Trophoblast cell (in vitro differentiated cells and primary cell): ENCODE data around the gene RIPOR3.

Experiments
- DNase-seq, 2 donors: peaks; one replicate each; pipeline ENCODE4 v3.0.0-alpha.2; 2016
- H2AFZ ChIP-seq: 2 replicates; pipeline ENCODE4 v1.6.1; 2013; ENCODE audit warnings: low read length, moderate library complexity, mild to moderate bottlenecking; ENCODE audit not compliant: insufficient read depth, poor library complexity
- H2AK5ac ChIP-seq: 2 replicates; pipeline ENCODE4 v1.6.1; 2013; ENCODE audit warnings: mild to moderate bottlenecking, low read length
- H2BK120ac ChIP-seq: 2 replicates; pipeline ENCODE4 v1.6.1; 2013; ENCODE audit warnings: low read length, mild to moderate bottlenecking, moderate library complexity; ENCODE audit not compliant: insufficient read depth, poor library complexity
- H2BK12ac ChIP-seq: 2 replicates; pipeline ENCODE4 v1.6.1; 2013; ENCODE audit warnings: mild to moderate bottlenecking, low read length, moderate library complexity
- H2BK5ac ChIP-seq: 2 replicates; pipeline ENCODE4 v1.6.1; 2013; ENCODE audit warnings: low read length, low read depth, moderate library complexity, mild to moderate bottlenecking; ENCODE audit not compliant: poor library complexity
- H3K14ac ChIP-seq: 2 replicates; pipeline ENCODE4 v1.6.1; 2013; ENCODE audit warnings: mild to moderate bottlenecking, low read length
- H3K18ac ChIP-seq: 2 replicates; pipeline ENCODE4 v1.6.1; 2013; ENCODE audit warnings: mild to moderate bottlenecking, low read length
- H3K23ac ChIP-seq: 2 replicates; pipeline ENCODE4 v1.6.1; 2013; ENCODE audit warnings: low read length
- H3K27ac ChIP-seq: 2 replicates; pipeline ENCODE4 v1.5.1; 2013; ENCODE audit warnings: low read depth, mild to moderate bottlenecking, inconsistent platforms, low read length, moderate library complexity
- H3K27me3 ChIP-seq: 2 replicates; pipeline ENCODE4 v1.6.1; 2013; ENCODE audit warnings: inconsistent platforms, mild to moderate bottlenecking, low read length, moderate library complexity; ENCODE audit not compliant: insufficient read depth
- H3K36me3 ChIP-seq, 2 experiments: 1 replicate in 1 of 2; 2 replicates in 1 of 2; pipeline ENCODE4 v1.6.1; 2013; ENCODE audit warnings: low read length in 2 of 2, mild to moderate bottlenecking in 2 of 2, moderate library complexity in 1 of 2; ENCODE audit not compliant: insufficient read depth in 2 of 2, control insufficient read depth in 1 of 2
- H3K4ac ChIP-seq: 2 replicates; pipeline ENCODE4 v1.6.1; 2013; ENCODE audit warnings: low read depth, mild to moderate bottlenecking, low read length, moderate library complexity
- H3K4me1 ChIP-seq, 2 experiments: 1 replicate in 1 of 2; 2 replicates in 1 of 2; pipeline ENCODE4 v1.6.1; 2013; ENCODE audit warnings: low read length in 2 of 2, mild to moderate bottlenecking in 2 of 2, moderate library complexity in 1 of 2; ENCODE audit not compliant: insufficient read depth in 2 of 2, control insufficient read depth in 1 of 2
- H3K4me2 ChIP-seq: 2 replicates; pipeline ENCODE4 v1.6.1; 2013; ENCODE audit warnings: inconsistent platforms, mild to moderate bottlenecking, low read length, moderate library complexity
- H3K4me3 ChIP-seq: 2 replicates; pipeline ENCODE4 v1.5.1; 2013; ENCODE audit warnings: mild to moderate bottlenecking, low read depth, low read length, inconsistent platforms
- H3K79me1 ChIP-seq: one replicate; pipeline ENCODE4 v1.6.1; 2013; ENCODE audit warnings: low read length
- H3K79me2 ChIP-seq: 2 replicates; pipeline ENCODE4 v1.6.1; 2013; ENCODE audit warnings: low read length, mild to moderate bottlenecking; ENCODE audit not compliant: control insufficient read depth, insufficient read depth, poor library complexity
- H3K9ac ChIP-seq: 2 replicates; pipeline ENCODE4 v1.6.1; 2013; ENCODE audit warnings: mild to moderate bottlenecking, low read length
- H3K9me3 ChIP-seq: 2 replicates; pipeline ENCODE4 v1.6.1; 2013; ENCODE audit warnings: low read depth, mild to moderate bottlenecking, control low read depth, inconsistent platforms, low read length; ENCODE audit not compliant: insufficient read depth
- H4K12ac ChIP-seq: 2 replicates; pipeline ENCODE4 v1.6.1; 2013; ENCODE audit warnings: low read depth, mild to moderate bottlenecking, low read length, moderate library complexity
- H4K8ac ChIP-seq: 2 replicates; pipeline ENCODE4 v1.6.1; 2013; ENCODE audit warnings: low read depth, mild to moderate bottlenecking, low read length, moderate library complexity
- H4K91ac ChIP-seq: one replicate; pipeline ENCODE4 v1.6.1; 2013; ENCODE audit warnings: low read depth, mild to moderate bottlenecking, low read length, moderate library complexity
- WGBS: extraction: QIAGEN DNeasy Blood & Tissue Kit; methylation state at CpG from one replicate; pipeline ENCODE4 v1.1.7; 2013; ENCODE audit warnings: missing lambda C conversion rate; ENCODE audit not compliant: insufficient read length, insufficient coverage; ENCODE audit errors: extremely low coverage; 5-methylcytosine and 5-hydroxymethylcytosine counted together

The RIPOR3 gene

DNA sequence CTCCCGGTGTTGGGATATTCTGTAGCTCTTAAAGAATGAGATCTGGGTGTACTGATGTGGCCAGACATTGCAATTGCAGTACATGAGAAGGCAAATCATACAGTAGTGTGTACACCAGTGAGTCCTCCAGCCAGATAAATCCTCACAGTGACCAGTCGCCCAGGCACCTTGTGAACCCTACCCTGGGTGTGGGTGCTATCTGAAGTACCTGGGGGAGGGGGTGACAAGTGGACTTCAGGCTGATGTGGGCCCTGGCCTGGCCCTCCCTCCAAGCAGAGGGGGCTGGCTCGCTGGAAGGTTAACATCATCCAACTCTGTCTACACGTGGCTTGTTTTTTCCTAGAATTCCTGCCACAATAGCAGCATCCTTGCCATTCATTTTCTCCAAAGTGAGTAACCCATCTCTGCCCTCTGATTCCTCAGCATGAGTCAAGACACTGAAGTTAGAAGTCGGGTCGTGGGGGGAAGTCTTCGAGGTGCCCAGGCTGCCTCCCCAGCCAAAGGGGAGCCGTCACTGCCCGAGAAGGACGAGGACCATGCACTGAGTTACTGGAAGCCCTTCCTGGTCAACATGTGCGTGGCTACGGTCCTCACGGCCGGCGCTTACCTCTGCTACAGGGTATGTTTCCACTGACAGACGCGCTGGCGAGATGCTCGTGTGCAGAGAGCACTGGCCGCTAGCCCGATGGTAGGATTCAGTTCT lies 110.3 kb downstream of the RIPOR3 start:
- H3K27me3 ChIP-seq, result no peaks in the 10 kb centered on the region
- H3K4me2 ChIP-seq, result no peak overlapping the region
- no peak for DNase-seq
- H3K79me2 ChIP-seq, result no peaks in the 10 kb centered on the region
- H3K23ac ChIP-seq, result no peak overlapping the region
- no peak overlapping the region for H4K91ac ChIP-seq
- peaks cover 0 to 3% of the 10 kb centered on the region in 2 experiments for H3K4me1 ChIP-seq
- H3K4me3 ChIP-seq, result no peak overlapping the region
- H3K9me3 ChIP-seq, result no peaks in the 10 kb centered on the region
- H4K8ac ChIP-seq, result no peak overlapping the region
- no peak overlapping the region for H3K27ac ChIP-seq
- H2AFZ ChIP-seq, result no peak overlapping the region
- H3K9ac ChIP-seq, result no peak overlapping the region
- H3K14ac ChIP-seq, result no peak overlapping the region
- peaks cover 60 to 70% of the 10 kb centered on the region in 2 experiments for H3K36me3 ChIP-seq
- H4K12ac ChIP-seq, result no peak overlapping the region
- no peak overlapping the region for H3K18ac ChIP-seq
- H2BK5ac ChIP-seq, result no peak overlapping the region
- no peaks in the 10 kb centered on the region for H3K79me1 ChIP-seq
- no peak overlapping the region for H2BK12ac ChIP-seq
- no CpG with 5 or more reads among the region's 21 CpGs for WGBS
- H3K4ac ChIP-seq, result no peak overlapping the region
- H2AK5ac ChIP-seq, result no peak overlapping the region
- no peak overlapping the region for H2BK120ac ChIP-seq

DNA sequence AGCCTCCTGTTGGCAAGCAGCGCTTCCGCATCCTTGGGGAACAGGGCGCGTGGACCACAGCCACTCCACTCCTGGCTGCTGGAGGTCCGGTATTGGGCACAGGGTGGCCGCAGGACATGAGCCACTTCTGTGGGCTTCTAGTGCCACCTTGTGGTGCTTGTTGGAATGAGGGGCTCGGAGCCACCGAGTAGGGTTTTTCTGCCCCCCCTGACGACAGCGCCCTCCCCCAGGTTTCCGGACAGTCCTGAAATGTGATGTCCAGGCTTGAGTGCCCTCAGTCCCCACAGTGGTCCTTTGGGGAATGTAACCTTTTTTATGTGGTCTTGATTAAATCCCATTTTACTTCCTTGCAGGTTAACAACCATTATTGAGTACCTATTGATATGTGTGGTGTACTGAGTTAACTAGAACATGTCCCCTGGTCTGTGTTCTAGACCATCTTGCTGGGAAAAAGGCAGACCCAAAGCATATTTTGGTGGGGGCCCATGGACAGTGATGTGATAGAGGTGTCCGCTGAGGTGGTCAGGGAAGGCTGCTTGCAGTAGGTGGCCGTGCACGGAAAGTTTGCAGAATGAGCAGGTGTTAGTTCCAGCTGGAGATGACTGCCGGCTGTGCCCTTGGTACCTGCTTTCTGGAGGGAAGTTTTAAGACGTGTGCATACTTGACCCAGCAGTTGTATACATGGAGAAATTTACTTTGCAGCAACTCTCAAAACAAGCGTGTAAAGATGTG lies 111.2 kb downstream of the RIPOR3 start:
- no CpG with 5 or more reads among the region's 17 CpGs for WGBS
- H3K27ac ChIP-seq, result no peak overlapping the region
- no peaks in the 10 kb centered on the region for H3K9me3 ChIP-seq
- no peak overlapping the region for H2AFZ ChIP-seq
- H2BK120ac ChIP-seq, result no peak overlapping the region
- no peak overlapping the region for H3K9ac ChIP-seq
- no peaks in the 10 kb centered on the region for H3K79me2 ChIP-seq
- H2BK12ac ChIP-seq, result no peak overlapping the region
- no peak overlapping the region for H3K14ac ChIP-seq
- no peak overlapping the region for H2AK5ac ChIP-seq
- H3K4me2 ChIP-seq, result no peak overlapping the region
- no peaks in the 10 kb centered on the region for H3K27me3 ChIP-seq
- H3K18ac ChIP-seq, result no peak overlapping the region
- H3K79me1 ChIP-seq, result no peaks in the 10 kb centered on the region
- no peaks in the 10 kb centered on the region for H3K4me1 ChIP-seq
- H4K8ac ChIP-seq, result no peak overlapping the region
- H4K91ac ChIP-seq, result no peak overlapping the region
- H3K36me3 ChIP-seq, result peaks cover 59 to 68% of the 10 kb centered on the region in 2 experiments
- H3K4me3 ChIP-seq, result no peak overlapping the region
- no peak overlapping the region for H3K23ac ChIP-seq
- H2BK5ac ChIP-seq, result no peak overlapping the region
- no peak overlapping the region for H4K12ac ChIP-seq
- DNase-seq, result peak; percentile 27 to 77
- no peak overlapping the region for H3K4ac ChIP-seq

DNA sequence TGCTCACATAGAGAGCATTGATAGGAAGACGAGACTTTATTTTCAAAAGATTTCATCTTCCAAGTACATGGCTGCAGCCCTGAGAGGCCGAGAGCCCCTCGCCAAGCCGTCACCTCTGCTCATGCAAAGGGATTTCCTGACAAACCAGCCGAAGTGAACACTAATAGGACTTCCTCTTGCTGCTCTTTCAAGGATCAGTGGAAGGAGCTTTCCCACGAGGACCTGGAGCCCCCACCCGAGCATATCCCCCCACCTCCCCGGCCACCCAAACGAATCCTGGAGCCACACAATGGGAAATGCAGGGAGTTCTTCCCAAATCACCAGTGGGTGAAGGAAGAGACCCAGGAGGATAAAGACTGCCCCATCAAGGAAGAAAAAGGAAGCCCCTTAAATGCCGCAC lies 111.8 kb downstream of the RIPOR3 start:
- Histone ChIP-seq H3K36me3 (peaks cover 65 to 74% of the 10 kb centered on the region in 2 experiments), H3K4me1 (no peaks in the 10 kb centered on the region), H4K12ac (no peak overlapping the region), H3K79me1 (no peaks in the 10 kb centered on the region), H3K4me2 (no peak overlapping the region), H4K91ac (no peak overlapping the region), H3K9me3 (no peaks in the 10 kb centered on the region), H2BK5ac (no peak overlapping the region), H3K27ac (no peak overlapping the region), H2BK120ac (no peak overlapping the region), H3K4me3 (no peak overlapping the region), H3K23ac (no peak overlapping the region), H3K79me2 (no peaks in the 10 kb centered on the region), H3K14ac (no peak overlapping the region), H2AK5ac (no peak overlapping the region), H4K8ac (no peak overlapping the region), H3K9ac (no peak overlapping the region), H3K27me3 (no peaks in the 10 kb centered on the region), H2BK12ac (no peak overlapping the region), H2AFZ (no peak overlapping the region), H3K18ac (no peak overlapping the region), H3K4ac (no peak overlapping the region)
- DNase-seq, result no peak
- no CpG with 5 or more reads among the region's 10 CpGs for WGBS

DNA sequence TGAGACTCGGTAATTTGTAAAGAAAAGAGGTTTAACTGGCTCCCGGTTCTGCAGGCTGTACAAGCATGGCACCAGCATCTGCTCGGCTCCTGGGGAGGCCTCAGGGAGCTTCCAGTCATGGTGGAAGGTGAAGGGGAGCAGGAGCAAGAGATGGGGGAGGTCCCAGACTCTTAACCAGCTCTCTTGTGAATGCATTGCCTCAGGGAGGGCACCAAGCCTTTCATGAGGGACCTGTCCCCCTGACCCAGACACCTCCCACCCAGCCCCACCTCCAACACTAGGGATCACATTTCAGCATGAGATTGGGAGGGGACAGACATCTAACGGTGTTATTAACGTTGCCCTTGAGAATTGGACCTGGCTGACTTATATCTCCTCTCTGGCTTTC lies 112.6 kb downstream of the RIPOR3 start:
- Histone ChIP-seq H2BK12ac (no peak overlapping the region), H2AFZ (no peak overlapping the region), H3K18ac (no peak overlapping the region), H4K91ac (no peak overlapping the region), H3K23ac (no peak overlapping the region), H4K12ac (no peak overlapping the region), H2AK5ac (no peak overlapping the region), H3K79me1 (no peaks in the 10 kb centered on the region), H2BK5ac (no peak overlapping the region), H3K9ac (no peak overlapping the region), H3K4me1 (no peaks in the 10 kb centered on the region), H3K79me2 (no peaks in the 10 kb centered on the region), H3K4ac (no peak overlapping the region), H3K27ac (no peak overlapping the region), H2BK120ac (no peak overlapping the region), H3K14ac (no peak overlapping the region), H3K9me3 (no peaks in the 10 kb centered on the region), H4K8ac (no peak overlapping the region), H3K4me2 (no peak overlapping the region), H3K27me3 (no peaks in the 10 kb centered on the region), H3K4me3 (no peak overlapping the region), H3K36me3 (peaks cover 66 to 74% of the 10 kb centered on the region in 2 experiments)
- WGBS, result no CpG with 5 or more reads among the region's 5 CpGs
- no peak for DNase-seq
